Activated CD8-positive, alpha-beta memory T cell treated with anti-CD3 and anti-CD28 coated beads, Interleukin-2, amount 50 U/mL, for 4 hours (primary cell): ENCODE results near the gene TRIM31.

ENCODE experiments used
- DNase-seq: peaks from one replicate; pipeline ENCODE4 v3.0.0-alpha.2; 2020

Gene TRIM31

GRCh38 chr6:30112402-30112994 lies 392 bp downstream of the TRIM31 start:
- no peak for DNase-seq

- DNase-seq, result no peak
Measured at GRCh38 chr6:30111266-30111856, 1.5 kb downstream of the TRIM31 start.

- no peak for DNase-seq
Measured at GRCh38 chr6:30104661-30105060, 8.2 kb downstream of the TRIM31 start.

DNA sequence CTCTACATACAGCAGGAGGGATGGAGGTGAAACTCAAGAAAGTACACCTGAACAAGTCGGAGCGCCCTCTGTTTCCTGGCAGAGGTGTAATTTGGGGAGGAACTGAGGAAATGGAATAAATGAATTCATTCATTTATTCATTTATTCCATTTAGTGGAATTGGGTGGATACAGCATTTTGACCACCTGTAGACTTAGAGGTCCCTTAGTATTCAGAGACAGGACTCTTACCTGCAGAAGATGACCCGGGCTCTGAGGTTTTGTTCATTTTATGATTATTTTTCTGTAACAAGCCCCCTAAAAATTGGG lies 9.1 kb downstream of the TRIM31 start:
- no peak for DNase-seq

- peak; percentile 82 for DNase-seq
Measured at GRCh38 chr6:30102970-30103871, 9.7 kb downstream of the TRIM31 start.

GRCh38 chr6:30102414-30102969 lies 10.4 kb downstream of the TRIM31 start:
- no peak for DNase-seq

DNA sequence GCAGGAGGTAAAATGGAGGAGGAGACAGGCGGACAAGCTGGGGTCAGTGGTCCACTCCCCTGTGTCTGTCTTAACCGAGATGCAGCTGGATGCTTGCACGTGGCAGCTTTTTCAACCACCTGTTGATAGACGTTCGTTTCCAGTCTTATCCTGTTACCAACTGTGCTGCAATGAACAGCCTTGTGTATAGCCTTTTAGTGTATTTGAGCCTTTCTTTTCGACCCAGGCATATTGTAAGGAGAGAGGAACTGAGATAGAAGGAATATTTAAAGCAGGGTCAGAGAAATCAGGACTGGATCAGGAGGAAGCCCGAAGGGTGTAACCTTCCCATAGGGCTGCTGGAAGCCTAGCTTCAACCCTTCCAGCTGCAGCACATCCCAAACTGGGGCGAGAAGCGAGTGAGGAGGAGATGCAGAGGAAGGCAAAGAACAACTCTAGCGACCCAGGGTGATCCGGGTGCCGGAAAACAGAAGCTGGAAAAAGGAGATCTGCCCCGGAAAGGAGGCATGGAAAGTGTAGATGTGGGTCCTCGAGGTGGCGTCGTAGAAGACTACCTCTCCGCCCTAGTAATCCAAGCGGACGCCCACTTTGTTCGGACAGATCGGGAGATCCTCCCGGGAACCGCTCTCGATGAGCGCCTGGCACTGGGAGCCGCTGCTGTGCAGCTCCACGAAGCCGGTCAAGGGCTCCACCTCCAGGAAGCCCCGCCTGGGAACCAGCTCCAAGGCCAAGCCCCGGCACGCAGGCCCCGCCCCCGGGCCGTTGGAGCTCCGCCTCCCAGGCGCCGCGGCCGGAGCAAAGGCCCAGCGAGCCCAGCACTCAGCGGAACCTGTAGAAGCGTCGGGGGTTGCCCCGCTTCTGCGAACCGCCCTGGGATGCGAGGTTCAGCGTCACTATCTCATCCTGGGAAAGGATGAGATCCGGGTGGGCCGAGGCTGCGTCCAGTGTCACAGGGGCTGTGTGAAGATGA lies 11.2 kb downstream of the TRIM31 start:
- peak; percentile 64 for DNase-seq

- DNase-seq, result peak; percentile 21
Measured at GRCh38 chr6:30100585-30101443, 12.1 kb downstream of the TRIM31 start.

GRCh38 chr6:30100154-30100553 lies 12.7 kb downstream of the TRIM31 start:
- no peak for DNase-seq

DNA sequence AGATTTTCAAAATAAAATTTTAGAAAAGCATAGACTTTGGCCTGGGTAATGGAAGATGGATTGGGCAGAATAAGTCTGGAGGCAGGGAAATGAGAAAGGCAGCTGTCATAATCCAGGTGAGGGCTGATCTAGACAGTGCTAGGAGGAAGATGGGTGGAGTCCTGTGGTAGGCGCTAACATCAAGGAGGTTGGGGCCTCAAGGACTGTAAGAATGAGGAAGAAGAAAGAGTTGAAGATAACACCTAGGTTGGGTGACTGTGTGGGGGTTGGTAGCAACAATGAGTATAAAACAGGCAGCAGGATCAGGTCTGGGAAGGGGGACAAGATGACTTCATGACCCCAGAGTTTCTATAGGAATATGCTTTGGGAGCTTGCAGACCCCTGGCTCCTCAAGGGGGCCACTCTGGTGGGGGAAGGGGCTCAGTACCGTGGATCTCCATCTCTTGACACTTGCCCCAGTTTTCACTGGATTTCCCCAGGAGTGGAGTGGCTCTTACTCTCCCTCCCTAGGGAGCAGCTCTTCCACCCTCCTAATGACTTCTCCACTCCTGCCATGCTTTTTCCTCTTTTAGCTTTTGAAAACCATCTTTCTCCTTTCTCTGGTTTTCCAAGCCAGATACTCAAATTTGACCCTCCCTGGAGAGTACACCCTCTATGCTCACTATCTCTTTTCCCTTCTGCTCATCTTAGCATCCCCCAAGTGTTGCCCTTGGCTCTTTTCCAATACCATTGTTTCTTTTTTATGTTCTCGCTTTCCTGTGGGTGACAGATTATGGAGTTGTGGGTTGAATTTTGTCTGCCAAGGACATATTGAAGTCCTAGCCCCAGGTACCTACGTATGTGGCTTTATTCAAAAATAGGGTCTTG lies 14.8 kb downstream of the TRIM31 start:
- no peak for DNase-seq

GRCh38 chr6:30096829-30097228 lies 16.1 kb downstream of the TRIM31 start:
- DNase-seq, result no peak

DNA sequence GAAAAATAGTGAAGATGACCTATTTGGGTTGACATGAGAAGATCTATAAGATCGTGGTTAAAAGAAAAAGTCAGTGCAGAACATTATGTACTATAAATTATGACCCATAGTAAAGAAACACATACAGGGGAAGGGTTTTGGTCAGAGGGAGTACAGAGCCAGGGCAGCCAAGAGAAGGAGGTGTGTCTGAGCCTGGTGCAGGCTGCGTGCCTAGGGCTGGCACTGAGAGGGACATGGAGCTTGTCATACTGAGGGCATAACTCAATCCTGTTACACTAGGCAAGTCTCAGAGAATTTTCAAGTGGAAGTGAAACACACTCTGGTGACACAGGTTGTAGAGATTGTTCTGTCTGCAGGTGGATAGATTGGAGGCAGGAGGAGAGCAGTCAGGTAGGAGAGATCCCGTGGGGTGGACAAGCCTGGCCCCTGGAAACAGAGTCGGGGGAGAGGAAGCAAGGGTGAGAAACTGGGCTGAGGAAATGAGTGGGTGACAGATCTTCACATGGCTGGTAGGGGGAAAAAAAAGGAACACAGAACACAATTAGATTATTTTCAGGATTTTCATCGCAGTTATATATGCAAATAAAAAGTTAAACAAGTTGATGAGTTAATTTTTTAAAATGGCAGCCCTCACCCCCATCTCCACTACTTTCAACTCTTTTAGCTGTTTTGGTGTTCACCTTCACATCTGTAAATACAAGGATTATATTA lies 18.8 kb downstream of the TRIM31 start:
- DNase-seq, result no peak

DNA sequence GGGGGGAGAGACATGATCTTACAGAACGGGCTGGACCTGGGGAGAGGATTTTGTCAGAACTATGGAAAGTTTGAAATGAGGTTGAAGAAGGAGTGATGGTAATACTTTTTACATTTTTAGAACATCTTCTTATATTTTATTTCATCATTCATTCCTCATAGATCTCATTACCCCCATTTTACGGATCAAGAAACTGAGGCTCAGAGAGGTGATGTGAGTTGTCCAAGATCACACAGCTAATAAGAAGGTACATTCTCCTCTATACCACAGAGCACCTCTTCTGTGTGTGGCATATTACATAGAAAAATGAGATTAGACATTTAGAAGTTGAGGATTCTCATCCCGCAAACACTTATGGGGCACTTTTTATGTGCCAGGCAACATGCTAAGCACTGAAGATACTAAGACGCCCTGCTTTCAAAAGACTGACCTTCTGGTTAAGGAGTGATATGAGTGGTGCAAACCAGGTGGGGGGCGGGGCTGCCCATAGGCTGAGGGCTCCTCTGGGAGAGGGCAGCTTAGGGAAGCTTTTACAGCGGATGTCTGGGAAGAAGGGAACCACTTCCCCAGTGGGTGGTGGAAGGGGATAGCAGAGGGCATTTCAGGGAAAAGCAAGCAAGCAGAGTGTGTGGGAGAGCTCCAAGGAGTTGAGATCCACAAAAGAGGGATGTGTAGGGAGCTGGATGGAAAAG lies 19.9 kb downstream of the TRIM31 start:
- no peak for DNase-seq

DNA sequence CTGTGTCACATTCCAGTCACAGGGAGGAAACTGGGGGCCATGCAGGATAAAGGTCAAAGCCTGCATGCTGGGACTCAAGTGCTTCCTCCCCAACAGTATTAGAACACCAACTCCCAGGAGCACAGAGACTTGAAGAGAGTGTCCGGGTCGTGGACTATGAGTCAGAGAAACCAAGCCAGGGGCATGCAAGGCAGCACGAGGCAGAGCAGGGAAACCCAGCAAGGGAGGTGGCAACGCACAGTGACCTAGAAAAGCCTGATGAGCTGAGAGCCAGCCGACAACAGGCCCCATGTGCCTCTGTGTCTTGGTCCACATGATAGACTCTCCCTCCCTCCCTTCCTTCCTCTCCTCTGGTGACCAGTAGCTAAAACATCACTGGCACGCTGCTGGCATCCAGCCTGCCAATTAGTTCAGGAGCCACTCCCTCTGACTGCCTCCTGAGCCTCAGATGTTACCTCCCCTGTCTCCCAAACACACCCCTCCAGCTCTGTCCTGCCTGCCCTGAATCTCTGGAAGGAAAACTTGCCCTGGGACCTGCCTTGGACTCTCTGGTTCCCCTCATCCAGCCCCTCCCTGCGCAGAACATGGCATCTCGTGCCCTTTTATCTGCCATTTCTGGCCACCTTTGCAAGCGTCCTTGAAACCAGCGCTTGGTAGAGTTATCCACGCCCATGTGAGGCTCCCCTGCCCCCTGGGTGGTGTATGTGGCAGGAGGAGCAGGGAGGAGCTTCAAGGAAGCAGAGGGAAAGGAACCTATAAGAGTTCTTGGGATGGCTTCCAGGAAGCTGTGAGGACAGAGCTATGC lies 21.1 kb downstream of the TRIM31 start:
- no peak for DNase-seq

DNA sequence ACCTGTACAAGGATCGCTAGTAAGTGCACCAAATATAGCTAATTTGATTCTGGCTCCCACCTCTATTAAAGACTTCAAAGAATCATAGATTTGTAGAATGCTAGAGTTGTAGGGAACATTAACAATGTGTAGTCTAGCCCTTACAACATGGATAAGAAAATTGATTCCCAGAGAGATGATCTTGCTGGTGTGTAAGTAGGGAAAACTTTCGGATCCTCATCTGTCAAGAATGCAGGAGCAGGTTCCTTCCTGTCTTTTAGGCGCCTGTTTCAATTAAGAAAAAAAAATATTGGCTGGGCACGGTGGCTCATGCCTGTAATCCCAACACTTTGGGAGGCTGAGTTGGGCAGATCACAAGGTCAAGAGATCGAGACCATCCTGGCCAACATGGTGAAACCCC lies 25.0 kb downstream of the TRIM31 start:
- no peak for DNase-seq

- DNase-seq, result no peak
Measured at GRCh38 chr6:30077218-30077617, 35.7 kb downstream of the TRIM31 start.

GRCh38 chr6:30075790-30076732 lies 36.8 kb downstream of the TRIM31 start:
- no peak for DNase-seq
